GM19395 (cell line): ENCODE results near the gene CCDC182.

Experiments
- ATAC-seq: cut with Tn5 transposase; IDR thresholded peaks from one replicate; pipeline ENCODE4 v1.9.1; 2021; ENCODE audit warnings: mild to moderate bottlenecking, moderate library complexity; ENCODE audit not compliant: unreplicated experiment

CCDC182 gene

DNA sequence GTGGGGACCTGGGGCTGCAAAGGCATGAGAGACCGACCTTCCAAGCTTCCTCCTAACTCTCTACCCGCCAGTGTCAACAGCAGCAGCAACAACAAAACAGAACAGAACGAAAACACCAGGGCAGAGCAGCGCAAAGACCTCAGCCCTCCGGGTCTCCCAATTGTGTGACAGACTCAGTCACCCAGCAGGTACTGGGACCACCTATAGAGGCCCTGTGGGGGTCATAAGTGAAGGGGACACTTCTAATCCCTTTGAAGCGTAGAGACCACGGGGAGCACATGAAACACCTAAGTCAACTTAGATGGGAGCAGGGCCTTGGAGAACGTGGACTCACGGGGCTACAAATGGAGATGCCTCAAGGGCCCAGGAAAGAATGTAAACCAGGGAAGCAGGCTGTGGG, 12.6 kb upstream of the CCDC182 start:
- no peak for ATAC-seq

GRCh38 chr17:57756951-57757350, 11.9 kb upstream of the CCDC182 start:
- no peak for ATAC-seq

- ATAC-seq = no peak
Measured at GRCh38 chr17:57755480-57756070, 10.5 kb upstream of the CCDC182 start.

GRCh38 chr17:57752031-57752905, 7.2 kb upstream of the CCDC182 start:
- no peak for ATAC-seq

DNA sequence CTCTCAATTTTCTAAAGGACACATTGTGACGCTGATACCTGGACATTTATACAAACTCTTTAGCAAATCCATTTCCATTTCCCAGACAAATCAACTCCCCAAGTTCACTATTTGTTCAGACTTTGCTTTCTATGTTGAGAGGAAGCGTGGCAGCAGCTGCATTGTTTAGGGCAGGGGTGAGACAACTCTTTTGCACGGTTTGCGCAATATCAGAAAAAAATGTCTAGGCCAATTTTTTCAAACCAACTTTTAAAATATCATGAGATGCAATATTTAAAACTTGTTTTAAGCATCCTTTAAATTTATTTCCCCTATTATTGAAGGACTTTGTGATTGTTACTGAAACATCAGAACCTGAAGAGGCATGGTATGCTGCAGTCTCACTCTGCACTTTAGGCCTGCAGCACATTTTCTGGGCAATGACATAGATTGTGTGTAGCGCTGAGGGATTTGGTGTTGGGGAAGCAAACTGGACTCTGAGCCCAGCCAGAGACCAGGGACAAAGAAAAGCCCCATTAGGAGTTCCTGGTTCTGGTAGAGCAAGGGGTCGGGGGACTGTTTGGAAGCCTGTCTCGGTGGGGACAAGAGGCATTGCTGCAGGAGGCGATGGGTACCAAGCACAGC, 6.4 kb upstream of the CCDC182 start:
- ATAC-seq = no peak

DNA sequence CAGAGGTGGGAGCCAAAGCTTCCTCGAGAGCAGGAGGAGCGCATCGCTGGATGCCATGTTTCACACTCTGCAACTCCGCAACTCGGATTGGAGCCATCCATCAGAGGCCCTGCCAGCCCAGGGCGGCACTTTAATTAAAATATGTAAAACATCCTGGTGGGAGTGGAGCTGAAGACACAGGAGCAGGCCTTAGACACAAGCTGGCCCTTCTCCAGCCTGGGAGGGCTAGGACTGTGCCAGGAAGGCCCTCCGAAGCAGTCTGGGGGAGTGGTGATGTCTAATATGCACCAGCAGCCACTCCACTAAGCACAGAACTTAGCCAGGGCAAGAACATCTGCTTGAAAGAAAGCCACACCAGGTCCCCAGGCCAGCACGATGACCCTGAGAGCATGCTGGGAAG, 5.8 kb upstream of the CCDC182 start:
- ATAC-seq = no peak

DNA sequence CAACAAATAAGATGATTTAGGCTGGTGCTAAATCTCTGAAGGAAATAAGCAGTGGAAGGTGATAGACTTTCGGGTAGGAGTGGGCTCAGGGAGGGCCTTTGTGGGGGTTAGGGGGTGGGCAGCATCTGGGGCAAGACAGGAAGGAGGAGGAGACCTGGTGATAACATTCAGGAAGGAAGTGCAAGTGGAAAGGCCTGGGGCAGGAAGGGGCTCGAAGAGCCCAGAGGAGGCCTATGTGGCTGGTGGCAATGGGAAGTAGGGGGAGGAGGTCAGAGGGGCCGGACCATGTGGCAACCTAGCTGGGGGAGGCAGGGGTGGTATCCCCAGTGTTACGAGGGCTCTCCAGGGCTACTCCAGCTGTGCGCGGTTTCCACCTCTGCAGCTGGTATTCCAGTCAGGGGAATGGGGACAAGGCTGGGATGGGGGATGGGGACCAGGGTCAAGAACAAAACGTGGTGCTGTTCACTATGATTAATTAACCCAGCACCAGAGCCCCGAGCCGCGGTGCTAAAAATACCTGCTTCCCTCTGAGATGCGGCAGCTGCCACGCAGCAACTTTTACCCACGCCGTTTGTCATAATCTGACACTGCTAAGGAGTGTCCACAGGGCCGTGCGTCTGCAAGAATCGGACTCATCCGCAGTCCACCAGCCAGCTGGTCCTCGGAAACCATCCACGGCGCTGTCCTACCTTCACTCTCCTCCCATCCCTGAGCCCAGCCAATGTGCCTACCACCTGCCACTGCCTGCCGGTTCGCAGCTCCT, 5.2 kb upstream of the CCDC182 start:
- ATAC-seq = no peak

- no peak for ATAC-seq
Measured at GRCh38 chr17:57749701-57750100, 4.6 kb upstream of the CCDC182 start.

GRCh38 chr17:57747221-57748017, 2.3 kb upstream of the CCDC182 start:
- no peak for ATAC-seq

- no peak for ATAC-seq
Measured at GRCh38 chr17:57746221-57746620, 1.1 kb upstream of the CCDC182 start.

DNA sequence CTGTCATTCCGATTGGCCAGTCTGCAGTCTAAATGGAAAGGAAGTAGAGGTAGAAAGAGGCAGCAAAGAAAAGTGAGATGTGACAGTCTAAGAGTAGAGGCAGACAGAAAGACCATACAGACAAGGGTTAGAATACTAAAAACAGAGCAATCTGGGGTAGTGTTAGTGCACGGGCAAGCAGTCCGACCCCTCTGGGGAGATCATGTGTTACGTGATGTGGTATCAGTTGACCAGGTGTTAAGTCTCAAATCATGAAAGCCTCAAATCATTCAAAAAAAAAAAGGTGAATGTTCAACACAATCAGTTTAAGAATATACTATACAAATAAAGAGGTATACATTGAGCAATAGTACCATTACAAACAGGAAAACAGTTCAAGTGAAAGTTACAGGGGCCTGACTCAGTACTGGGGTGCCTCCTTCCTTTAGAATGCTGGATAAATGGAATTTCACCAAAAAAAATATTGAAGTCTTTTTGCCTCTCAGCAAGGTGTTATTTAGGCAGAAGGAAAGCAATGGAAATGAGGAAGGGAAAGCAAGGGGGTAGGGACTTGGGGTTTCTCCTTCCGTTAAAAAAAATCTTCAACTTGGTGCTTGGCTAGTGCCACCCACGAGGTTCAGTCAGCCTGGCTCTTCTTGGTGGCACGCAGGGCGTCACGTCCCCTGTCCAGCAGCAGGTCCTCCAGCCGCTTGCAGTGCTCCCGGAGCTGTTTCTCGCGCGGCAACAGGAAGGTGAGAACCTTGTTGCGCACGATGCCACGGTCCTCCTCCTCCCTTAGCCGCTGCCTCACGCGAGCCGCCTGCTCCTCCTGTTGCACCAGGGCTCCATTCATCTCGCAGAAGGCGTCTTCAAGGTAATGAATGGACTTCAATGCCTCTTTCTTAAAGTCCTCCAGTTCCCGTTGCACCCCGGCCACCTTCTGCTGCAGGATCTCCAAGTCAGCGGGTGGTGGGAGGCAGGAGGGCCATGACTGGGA, 616 bp downstream of the CCDC182 start:
- no peak for ATAC-seq

GRCh38 chr17:57740235-57740528, 4.9 kb downstream of the CCDC182 start:
- ATAC-seq = no peak

DNA sequence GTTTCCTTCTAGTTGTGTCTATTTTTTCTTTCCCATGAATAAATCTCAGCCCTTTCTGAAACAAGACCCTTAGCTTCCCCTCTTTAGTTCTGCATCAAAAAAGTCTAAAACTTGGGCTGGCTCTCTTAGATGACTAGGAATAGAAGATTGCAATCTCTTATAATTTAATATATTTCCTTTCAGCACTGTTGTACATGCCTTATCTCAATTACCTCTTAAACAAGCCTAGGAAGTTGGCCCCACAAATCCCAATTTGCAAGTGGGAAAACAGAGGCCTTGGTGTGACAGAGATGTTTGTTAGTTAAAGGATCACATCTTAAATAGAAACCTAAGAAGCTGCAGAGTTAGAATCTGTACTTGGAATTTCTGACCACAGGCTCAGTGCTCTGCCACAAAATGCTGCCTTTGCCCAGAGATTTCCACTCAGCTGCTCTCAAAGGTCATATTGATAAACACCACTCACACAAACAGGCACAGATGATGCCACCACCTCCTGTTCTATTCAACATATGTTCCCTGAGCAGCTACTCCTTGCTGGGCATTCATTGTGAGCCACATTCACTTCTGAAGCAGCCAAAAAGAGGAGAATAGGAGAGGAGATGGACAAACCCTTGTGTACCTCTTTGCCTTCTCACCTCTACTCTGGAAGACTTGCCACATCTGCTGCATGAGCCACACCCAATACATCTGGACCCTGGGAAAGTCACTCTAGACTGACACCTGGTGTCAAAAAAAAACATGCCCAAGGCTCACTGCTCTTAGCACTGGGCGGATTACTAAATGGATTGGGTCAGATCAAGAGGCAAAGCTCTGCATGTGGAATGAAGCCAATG, 5.5 kb downstream of the CCDC182 start:
- no peak for ATAC-seq

- no peak for ATAC-seq
Measured at GRCh38 chr17:57737450-57737849, 7.6 kb downstream of the CCDC182 start.

GRCh38 chr17:57735707-57736106, 9.4 kb downstream of the CCDC182 start:
- no peak for ATAC-seq

DNA sequence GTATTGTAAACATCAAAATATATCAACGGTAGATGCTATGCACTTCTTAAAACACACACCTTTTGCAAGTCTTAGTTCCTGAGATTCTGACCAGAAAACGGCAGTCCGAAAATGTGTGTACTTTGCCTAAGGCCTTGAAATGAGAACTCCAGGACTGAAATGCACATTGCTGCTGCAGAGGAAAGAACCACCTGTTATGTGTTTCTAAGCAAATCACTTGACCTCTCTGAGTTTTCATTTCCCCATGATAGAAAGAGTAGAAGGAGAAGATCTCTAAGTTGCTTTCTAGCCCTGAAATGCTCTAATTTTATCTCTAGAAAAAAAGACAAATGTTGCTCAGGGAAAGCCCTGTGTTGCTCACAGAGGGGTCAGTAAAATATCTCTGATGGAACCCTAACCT, 9.9 kb downstream of the CCDC182 start:
- no peak for ATAC-seq

DNA sequence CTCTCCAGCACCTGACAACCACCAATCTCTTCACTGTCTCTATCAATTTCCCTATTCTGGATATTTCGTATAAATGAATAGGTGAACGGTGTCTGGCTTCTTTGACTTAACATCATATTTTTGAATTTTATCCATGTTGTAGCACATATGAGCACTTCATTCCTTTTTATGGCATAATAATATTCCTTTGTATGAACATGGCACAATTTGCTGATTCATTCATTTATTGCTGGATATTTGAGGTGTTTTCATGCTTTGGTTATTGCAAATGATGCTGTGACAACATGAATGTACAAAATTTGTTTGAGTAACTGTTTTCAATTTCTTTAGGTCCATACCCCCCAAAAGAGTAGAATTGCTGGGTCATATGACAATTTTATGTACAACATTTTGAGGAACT, 12.0 kb downstream of the CCDC182 start:
- no peak for ATAC-seq

DNA sequence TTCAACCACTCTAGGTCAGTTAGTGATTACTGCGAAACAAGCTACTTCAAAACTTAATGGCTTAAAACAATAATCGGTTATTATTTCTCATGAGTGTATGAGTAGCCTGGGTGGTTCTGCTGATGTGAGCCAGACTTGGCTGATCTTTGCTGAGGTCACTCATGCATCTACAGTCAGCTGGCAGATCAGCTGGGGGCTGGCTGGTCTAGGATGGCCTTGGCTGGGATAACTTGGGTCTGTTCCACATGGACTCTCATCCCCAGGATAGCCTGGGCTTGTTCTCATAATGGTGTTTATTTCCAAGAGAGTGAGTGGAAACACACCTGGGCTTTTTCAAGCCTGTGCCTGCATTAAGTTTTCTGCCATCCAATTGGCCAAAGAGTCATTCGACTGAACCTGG, 13.0 kb downstream of the CCDC182 start:
- no peak for ATAC-seq
